ENCODE measurements around the gene LBHD2.

Gene LBHD2

GRCh38 chr14:103070263-103070885 is 13.6 kb upstream of the LBHD2 start:
- no peak for DNase-seq

- no peak for DNase-seq
Measured at GRCh38 chr14:103070971-103071542, 13.0 kb upstream of the LBHD2 start.

- DNase-seq = no peak
Measured at GRCh38 chr14:103071544-103072251, 12.3 kb upstream of the LBHD2 start.

- no peak for DNase-seq
Measured at GRCh38 chr14:103072595-103073366, 11.2 kb upstream of the LBHD2 start.

GRCh38 chr14:103073367-103073875 is 10.6 kb upstream of the LBHD2 start:
- no peak for DNase-seq

GRCh38 chr14:103073876-103074728 is 9.9 kb upstream of the LBHD2 start:
- no peak for DNase-seq

GRCh38 chr14:103074729-103075367 is 9.2 kb upstream of the LBHD2 start:
- DNase-seq = no peak

- peak; percentile 93 for DNase-seq
Measured at GRCh38 chr14:103078420-103078749, 5.6 kb upstream of the LBHD2 start.

GRCh38 chr14:103078860-103079587 is 5.0 kb upstream of the LBHD2 start:
- DNase-seq = no peak

- DNase-seq = no peak
Measured at GRCh38 chr14:103081951-103082350, 2.1 kb upstream of the LBHD2 start.

GRCh38 chr14:103085106-103086091 is 1.4 kb downstream of the LBHD2 start:
- no peak for DNase-seq

GRCh38 chr14:103086771-103087342 is 2.8 kb downstream of the LBHD2 start:
- no peak for DNase-seq

GRCh38 chr14:103087343-103087835 is 3.4 kb downstream of the LBHD2 start:
- no peak for DNase-seq

GRCh38 chr14:103088921-103089320 is 4.9 kb downstream of the LBHD2 start:
- DNase-seq = no peak

GRCh38 chr14:103089386-103090335 is 5.7 kb downstream of the LBHD2 start:
- no peak for DNase-seq

- DNase-seq = no peak
Measured at GRCh38 chr14:103090481-103091020, 6.5 kb downstream of the LBHD2 start.

- peak; percentile 50 for DNase-seq
Measured at GRCh38 chr14:103091041-103091882, 7.3 kb downstream of the LBHD2 start.
